ENCODE data around the gene NEU4.

DNA sequence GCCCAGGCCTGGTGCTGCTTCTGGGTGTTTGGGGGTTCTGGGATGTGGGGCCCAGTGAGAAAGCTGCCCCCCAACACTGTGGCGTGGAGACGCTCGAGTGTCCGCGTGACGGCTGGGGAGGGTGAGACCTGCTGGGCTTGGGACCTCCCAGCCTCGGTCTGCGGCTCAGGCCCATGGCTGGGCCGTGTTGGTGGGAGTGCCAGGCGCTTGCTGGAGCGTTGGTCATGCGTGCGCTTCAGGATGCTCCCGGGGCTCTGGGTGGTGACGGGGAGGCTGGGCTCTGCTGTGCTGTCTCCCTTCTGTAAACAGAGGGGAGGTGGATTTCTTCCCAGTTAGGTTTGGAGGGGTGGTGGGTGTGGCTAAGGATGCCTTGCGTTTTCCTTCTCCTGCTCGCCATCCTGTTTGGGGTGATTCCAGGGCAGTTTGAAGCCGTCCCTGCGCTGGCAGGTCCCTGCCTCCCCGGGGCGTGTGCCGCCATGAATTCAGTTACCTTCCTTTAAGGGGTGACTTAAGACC lies 31.8 kb upstream of the NEU4 start:
- TF ChIP-seq CTCF (IDR thresholded peaks at IDR 0.05; ENCODE audit: low read length) (no peak), EZH2 (IDR thresholded peaks at IDR 0.05; ENCODE audit: borderline replicate concordance, low read length) (no peak)

Data from OCI-LY1 (cell line).